HCT116 (cell line): ENCODE data around the gene NSG1.

Experiments
- CTCF ChIP-seq, 3 experiments: fragments of 200-600 bp in 1 of 3; sonication (generic) in 1 of 3; IDR thresholded peaks in 2 of 3; conservative IDR thresholded peaks in 1 of 3; 2 replicates each; pipeline ENCODE4 v1.5.1; 2012 to 2017; ENCODE audit warnings: low read depth in 2 of 3, low read length in 2 of 3, antibody characterized with exemption in 1 of 3, borderline replicate concordance in 1 of 3, control low read depth in 1 of 3, mild to moderate bottlenecking in 1 of 3, mixed read lengths in 1 of 3, mixed run types in 1 of 3, moderate library complexity in 1 of 3; ENCODE audit not compliant: insufficient read depth in 1 of 3
- EZH2 ChIP-seq: fragments of 200-600 bp; sonication (generic); IDR thresholded peaks from 2 replicates; pipeline ENCODE4 v1.6.1; 2017; ENCODE audit warnings: antibody characterized with exemption, mixed run types
- EZH2phosphoT487 ChIP-seq: fragments of 200-600 bp; IDR thresholded peaks from 2 replicates; pipeline ENCODE4 v1.6.1; 2018; ENCODE audit warnings: antibody characterized with exemption, borderline replicate concordance
- JUND ChIP-seq: IDR thresholded peaks from 2 replicates; pipeline ENCODE4 v1.6.1; 2012
- POLR2A ChIP-seq: IDR thresholded peaks from 2 replicates; pipeline ENCODE4 v1.7.0; 2011; ENCODE audit warnings: borderline replicate concordance; ENCODE audit not compliant: insufficient read depth, insufficient read length; ENCODE audit errors: extremely low read depth
- POLR2AphosphoS5 ChIP-seq: IDR thresholded peaks from 2 replicates; pipeline ENCODE4 v1.6.1; 2011; ENCODE audit warnings: mild to moderate bottlenecking, low read depth, low read length, moderate library complexity
- SIN3A ChIP-seq: IDR thresholded peaks from 2 replicates; pipeline ENCODE4 v1.6.1; 2012; ENCODE audit warnings: low read depth
- TCF7L2 ChIP-seq: IDR thresholded peaks from 2 replicates; pipeline ENCODE4 v1.7.0; 2011; ENCODE audit warnings: borderline replicate concordance, inconsistent platforms; ENCODE audit not compliant: insufficient read depth, insufficient read length; ENCODE audit errors: extremely low read depth
- ZNF274 ChIP-seq: fragments of 200-500 bp; sonication (Bioruptor generic); IDR thresholded peaks from 2 replicates; pipeline ENCODE4 v1.6.1; 2014; ENCODE audit warnings: mild to moderate bottlenecking, low read depth, low read length, inconsistent platforms

DNA sequence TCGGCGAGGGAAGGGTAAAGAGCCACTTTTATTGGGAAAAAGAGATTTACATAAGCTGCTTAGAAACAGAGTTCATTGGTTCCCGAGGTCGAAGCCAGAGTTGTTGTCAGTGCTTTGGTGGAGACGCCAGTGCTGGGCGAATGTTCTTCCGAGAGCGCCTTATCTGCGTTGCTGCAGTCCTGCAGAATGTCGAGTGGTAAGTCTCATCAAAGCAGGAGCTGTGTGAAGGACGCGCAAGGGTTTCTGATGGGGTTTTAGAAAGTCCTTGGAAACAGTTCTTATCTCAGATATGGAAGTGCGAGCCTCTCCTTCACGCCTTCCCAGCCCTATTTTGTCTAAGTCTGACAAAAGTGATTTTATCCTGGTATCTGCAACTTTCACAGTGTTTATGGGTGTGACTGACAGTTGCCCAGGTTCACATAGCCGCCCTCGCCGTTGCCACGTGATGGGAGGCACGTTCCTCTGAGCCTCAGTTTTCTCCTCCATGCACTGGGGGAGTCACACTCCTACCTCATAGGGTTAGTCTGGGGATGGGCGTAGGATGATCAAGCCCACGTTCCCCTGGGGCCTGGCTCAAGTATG, 47.3 kb upstream of the NSG1 start:
- TF ChIP-seq POLR2A (no peak), CTCF (IDR thresholded peaks at IDR 0.05 in 2 of 3, conservative IDR thresholded peaks at IDR 0.05 in 1 of 3; ENCODE audit: borderline replicate concordance in 1 of 3, insufficient read depth in 1 of 3, low read depth in 2 of 3, low read length in 2 of 3) (no peak), EZH2 (no peak), SIN3A (no peak), ZNF274 (no peak), POLR2AphosphoS5 (no peak), EZH2phosphoT487 (no peak), TCF7L2 (no peak), JUND (no peak)
